ENCODE results near the gene ERICH6.

GRCh38 chr3:150742141-150742523 is 38.4 kb upstream of the ERICH6 start:
- TF ChIP-seq, protein P1, sequence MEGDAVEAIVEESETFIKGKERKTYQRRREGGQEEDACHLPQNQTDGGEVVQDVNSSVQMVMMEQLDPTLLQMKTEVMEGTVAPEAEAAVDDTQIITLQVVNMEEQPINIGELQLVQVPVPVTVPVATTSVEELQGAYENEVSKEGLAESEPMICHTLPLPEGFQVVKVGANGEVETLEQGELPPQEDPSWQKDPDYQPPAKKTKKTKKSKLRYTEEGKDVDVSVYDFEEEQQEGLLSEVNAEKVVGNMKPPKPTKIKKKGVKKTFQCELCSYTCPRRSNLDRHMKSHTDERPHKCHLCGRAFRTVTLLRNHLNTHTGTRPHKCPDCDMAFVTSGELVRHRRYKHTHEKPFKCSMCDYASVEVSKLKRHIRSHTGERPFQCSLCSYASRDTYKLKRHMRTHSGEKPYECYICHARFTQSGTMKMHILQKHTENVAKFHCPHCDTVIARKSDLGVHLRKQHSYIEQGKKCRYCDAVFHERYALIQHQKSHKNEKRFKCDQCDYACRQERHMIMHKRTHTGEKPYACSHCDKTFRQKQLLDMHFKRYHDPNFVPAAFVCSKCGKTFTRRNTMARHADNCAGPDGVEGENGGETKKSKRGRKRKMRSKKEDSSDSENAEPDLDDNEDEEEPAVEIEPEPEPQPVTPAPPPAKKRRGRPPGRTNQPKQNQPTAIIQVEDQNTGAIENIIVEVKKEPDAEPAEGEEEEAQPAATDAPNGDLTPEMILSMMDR (conservative IDR thresholded peaks at IDR 0.05): no peak
- no peak for TF ChIP-seq EZH2 (IDR thresholded peaks at IDR 0.05; ENCODE audit: low read depth)

All from PC-9 (cell line).